Osteocyte (in vitro differentiated cells): Measurements from ENCODE around the gene SIDT1. TPM values are rescaled to one million over a fixed set of nuclear protein-coding genes. Genes with fewer than 3 reads are reported as not detected.

Experiments
- DNase-seq: peaks from one replicate; pipeline ENCODE4 v3.0.0; 2021; ENCODE audit warnings: mixed read lengths; ENCODE audit not compliant: unreplicated experiment; ENCODE audit errors: extremely low spot score
- H3K27ac Mint-ChIP-seq: one replicate; pipeline ENCODE4 v1.8.0; 2021; ENCODE audit warnings: mild to moderate bottlenecking, mixed read lengths; ENCODE audit not compliant: unreplicated experiment
- H3K27me3 Mint-ChIP-seq: one replicate; pipeline ENCODE4 v1.8.0; 2021; ENCODE audit warnings: mixed read lengths; ENCODE audit not compliant: unreplicated experiment
- H3K36me3 Mint-ChIP-seq: one replicate; pipeline ENCODE4 v1.8.0; 2021; ENCODE audit warnings: mixed read lengths; ENCODE audit not compliant: unreplicated experiment
- H3K4me1 Mint-ChIP-seq: one replicate; pipeline ENCODE4 v1.8.0; 2021; ENCODE audit warnings: mixed read lengths; ENCODE audit not compliant: unreplicated experiment
- H3K4me3 Mint-ChIP-seq: one replicate; pipeline ENCODE4 v1.8.0; 2021; ENCODE audit warnings: mild to moderate bottlenecking, moderate library complexity, mixed read lengths; ENCODE audit not compliant: unreplicated experiment
- H3K9me3 Mint-ChIP-seq: one replicate; pipeline ENCODE4 v1.8.0; 2021; ENCODE audit warnings: mixed read lengths; ENCODE audit not compliant: unreplicated experiment
- total RNA-seq: library from RNA; stranded (reverse); gene quantifications from 2 replicates; pipeline ENCODE4 v1.2.1, GENCODE V29; 2021
- TF ChIP-seq, protein P1 (sequence below): fragments of 200-600 bp; sonication (generic); IDR thresholded peaks from 2 replicates; pipeline ENCODE4 v1.5.0; 2021; ENCODE audit warnings: antibody characterized with exemption, mild to moderate bottlenecking, moderate library complexity

Gene SIDT1
- total RNA-seq, 1 donor from 2014 or later = not detected

DNA sequence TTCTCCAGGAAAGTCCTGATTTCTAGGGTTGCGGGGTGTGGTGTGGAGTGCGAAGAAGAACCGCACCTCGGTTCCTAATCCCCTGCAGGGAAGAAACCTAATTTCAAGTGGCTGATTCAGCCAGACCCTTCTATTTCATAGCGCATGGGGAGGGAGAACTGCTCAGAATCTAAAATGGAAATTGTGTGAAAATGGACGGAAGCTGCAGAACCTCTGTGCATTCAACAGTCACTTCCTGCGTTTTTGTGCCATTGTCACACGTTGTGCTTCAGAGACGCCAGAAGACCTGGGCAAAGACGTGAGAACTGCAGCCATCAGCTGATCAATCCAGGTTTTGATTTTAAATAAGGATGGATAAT is 1.2 kb downstream of the SIDT1 start:
- H3K4me1 Mint-ChIP-seq = peaks cover 18% of the 10 kb centered on the region
- peaks cover 71% of the 10 kb centered on the region for H3K27me3 Mint-ChIP-seq
- H3K4me3 Mint-ChIP-seq = peak overlapping the region; percentile 81
- no peaks in the 10 kb centered on the region for H3K36me3 Mint-ChIP-seq
- no peaks in the 10 kb centered on the region for H3K9me3 Mint-ChIP-seq
- TF ChIP-seq, protein P1, sequence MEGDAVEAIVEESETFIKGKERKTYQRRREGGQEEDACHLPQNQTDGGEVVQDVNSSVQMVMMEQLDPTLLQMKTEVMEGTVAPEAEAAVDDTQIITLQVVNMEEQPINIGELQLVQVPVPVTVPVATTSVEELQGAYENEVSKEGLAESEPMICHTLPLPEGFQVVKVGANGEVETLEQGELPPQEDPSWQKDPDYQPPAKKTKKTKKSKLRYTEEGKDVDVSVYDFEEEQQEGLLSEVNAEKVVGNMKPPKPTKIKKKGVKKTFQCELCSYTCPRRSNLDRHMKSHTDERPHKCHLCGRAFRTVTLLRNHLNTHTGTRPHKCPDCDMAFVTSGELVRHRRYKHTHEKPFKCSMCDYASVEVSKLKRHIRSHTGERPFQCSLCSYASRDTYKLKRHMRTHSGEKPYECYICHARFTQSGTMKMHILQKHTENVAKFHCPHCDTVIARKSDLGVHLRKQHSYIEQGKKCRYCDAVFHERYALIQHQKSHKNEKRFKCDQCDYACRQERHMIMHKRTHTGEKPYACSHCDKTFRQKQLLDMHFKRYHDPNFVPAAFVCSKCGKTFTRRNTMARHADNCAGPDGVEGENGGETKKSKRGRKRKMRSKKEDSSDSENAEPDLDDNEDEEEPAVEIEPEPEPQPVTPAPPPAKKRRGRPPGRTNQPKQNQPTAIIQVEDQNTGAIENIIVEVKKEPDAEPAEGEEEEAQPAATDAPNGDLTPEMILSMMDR = no peak
- no peak overlapping the region for H3K27ac Mint-ChIP-seq
- DNase-seq = no peak

GRCh38 chr3:113534365-113534764 is 2.0 kb downstream of the SIDT1 start:
- Mint-ChIP-seq H3K9me3 (no peaks in the 10 kb centered on the region), H3K4me3 (no peak overlapping the region), H3K36me3 (no peaks in the 10 kb centered on the region), H3K27me3 (peaks cover 66% of the 10 kb centered on the region), H3K27ac (no peak overlapping the region), H3K4me1 (peaks cover 18% of the 10 kb centered on the region)
- TF ChIP-seq, protein P1 = no peak
- DNase-seq = no peak

DNA sequence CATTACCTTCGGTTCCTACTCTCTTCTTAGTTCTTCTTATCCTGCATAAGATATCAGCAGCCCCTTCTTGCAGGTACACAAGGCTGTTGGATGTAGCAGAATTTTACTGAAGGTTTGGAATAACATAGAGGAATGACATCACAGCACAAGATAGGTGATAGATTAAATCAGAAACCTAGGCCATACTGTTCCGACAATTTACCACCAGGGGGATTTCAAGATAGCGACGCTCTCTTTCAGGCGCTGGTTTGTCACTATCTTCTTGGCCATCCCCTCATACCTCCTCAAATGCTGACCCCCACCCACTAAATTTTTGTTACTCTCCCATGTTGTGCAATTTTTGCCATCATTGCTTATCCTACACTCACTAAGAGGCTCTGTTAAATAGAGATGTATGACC is 3.5 kb downstream of the SIDT1 start:
- H3K27me3 Mint-ChIP-seq = peaks cover 54% of the 10 kb centered on the region
- no peak overlapping the region for H3K27ac Mint-ChIP-seq
- no peak overlapping the region for H3K4me3 Mint-ChIP-seq
- TF ChIP-seq, protein P1 = no peak
- no peak for DNase-seq
- H3K4me1 Mint-ChIP-seq = peaks cover 18% of the 10 kb centered on the region
- no peaks in the 10 kb centered on the region for H3K36me3 Mint-ChIP-seq
- no peaks in the 10 kb centered on the region for H3K9me3 Mint-ChIP-seq

DNA sequence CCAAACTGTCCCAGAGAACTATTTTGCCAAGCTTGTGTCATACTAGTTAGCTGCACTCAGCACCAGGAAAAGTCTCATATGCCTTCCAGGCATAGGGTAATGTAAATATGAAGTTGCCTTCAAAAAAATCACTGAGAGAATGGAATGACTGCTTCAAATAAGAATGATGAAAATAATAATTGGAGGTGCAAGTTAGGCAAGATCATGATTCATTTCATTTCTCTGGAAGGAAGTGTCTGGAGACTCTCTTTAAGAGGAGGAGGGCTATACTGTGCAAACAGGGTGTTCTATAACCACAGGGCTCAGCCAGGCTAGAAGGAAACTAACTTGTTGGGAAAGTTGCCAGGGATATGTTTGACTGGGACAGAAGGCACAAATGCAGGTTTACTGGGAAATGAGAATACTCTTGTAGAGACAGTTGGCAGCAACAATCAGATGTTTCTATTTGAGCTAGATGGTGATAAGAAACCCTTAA is 4.3 kb downstream of the SIDT1 start:
- Mint-ChIP-seq H3K9me3 (no peaks in the 10 kb centered on the region), H3K4me1 (peaks cover 18% of the 10 kb centered on the region), H3K27ac (no peak overlapping the region), H3K27me3 (peaks cover 46% of the 10 kb centered on the region), H3K4me3 (no peak overlapping the region), H3K36me3 (no peaks in the 10 kb centered on the region)
- TF ChIP-seq, protein P1 = no peak
- DNase-seq = no peak

GRCh38 chr3:113537155-113537554 is 4.8 kb downstream of the SIDT1 start:
- Mint-ChIP-seq H3K36me3 (no peaks in the 10 kb centered on the region), H3K27me3 (peaks cover 41% of the 10 kb centered on the region), H3K4me3 (no peak overlapping the region), H3K4me1 (peaks cover 17% of the 10 kb centered on the region), H3K9me3 (no peaks in the 10 kb centered on the region), H3K27ac (no peak overlapping the region)
- no peak for DNase-seq
- TF ChIP-seq, protein P1 = no peak
